ENCODE data around the gene TAGLN2. TPM values are rescaled to one million over a fixed set of nuclear protein-coding genes. Genes with fewer than 3 reads are reported as not detected.

TAGLN2 gene
- total RNA-seq (503 TPM), polyA plus RNA-seq (1,000 to 10,000 TPM in 2 of 4 donors, 100 to 1,000 TPM in 2; 723 to 1,055 (median 950) TPM)

DNA sequence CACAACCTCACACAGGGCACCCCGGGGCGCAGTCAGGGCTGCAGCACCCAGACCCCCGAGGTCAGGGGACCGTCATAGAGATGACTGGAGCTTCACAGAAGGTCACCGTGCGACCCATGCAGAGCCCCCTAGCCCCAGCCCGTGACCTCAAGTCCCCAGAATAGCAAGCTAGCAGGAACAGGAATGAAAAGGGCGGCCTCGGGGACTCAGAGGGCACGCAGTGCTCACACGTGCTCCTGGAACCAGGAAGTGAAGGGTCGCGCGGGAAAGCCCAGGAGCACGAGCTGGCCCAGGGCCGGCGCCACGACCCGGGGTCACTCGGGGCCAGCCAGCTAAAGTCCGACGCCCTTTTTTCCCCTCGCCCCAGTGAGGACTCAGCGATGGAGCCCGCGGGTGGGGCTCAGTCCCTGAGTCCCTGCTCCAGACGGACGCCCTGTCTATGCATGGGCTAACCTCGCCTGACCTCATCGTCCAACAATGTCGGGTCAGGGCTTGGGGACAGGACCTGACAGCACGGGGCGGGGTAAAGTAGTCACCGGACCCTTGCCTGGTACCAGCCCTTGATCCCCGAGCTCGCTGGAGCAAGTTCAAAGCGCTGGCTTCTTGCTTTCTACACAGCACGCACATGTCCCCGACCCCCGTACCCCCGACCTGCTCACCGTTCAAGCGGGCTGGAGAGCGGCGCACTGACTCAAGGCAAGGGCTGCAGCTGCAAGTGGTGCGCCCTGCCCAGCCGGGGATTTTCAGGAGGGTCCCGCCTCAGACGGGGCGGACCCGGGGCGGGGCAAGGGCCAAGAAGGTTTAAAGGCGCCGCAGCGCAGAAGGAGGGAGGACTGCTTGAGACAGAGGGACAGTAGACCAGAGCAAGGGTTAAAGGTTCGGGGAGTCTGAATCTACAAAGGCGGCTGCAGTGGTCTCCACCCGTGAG lies at the start of gene TAGLN2:
TAGLN2 (minus strand) TSS at position 717 of the 928 bp plus-strand sequence. CDS start 4,998 bp downstream, outside the sequence.
- H3K27ac ChIP-seq (ENCODE audit: insufficient read depth, low read length, poor library complexity, severe bottlenecking): peak within 1 kb of the TSS; percentile 98
- peak; percentile 70 to 76 for ATAC-seq (ENCODE audit: low read depth in 2 of 2)
- peaks cover 18% of the 10 kb centered on the region for H3K36me3 Mint-ChIP-seq
- DNase-seq: peak; percentile 83 to 93 (median 86)
- H3K9me3 ChIP-seq (ENCODE audit: control insufficient read depth in 2 of 2, low read length in 2 of 2): no peaks in the 10 kb centered on the region
- H3K36me3 ChIP-seq (ENCODE audit: control insufficient read depth, insufficient read depth, low read length): peaks cover 13% of the 10 kb centered on the region
- peak within 1 kb of the TSS; percentile 98 to 100 (median 99) for H3K27ac Mint-ChIP-seq
- peak within 1 kb of the TSS; percentile 92 to 100 (median 98) for H3K4me3 Mint-ChIP-seq
- H3K27me3 Mint-ChIP-seq: peaks cover 10% of the 10 kb centered on the region
- H3K9me3 Mint-ChIP-seq: peaks cover 0 to 6% (median 0%) of the 10 kb centered on the region in 7 donors
- H3K4me1 Mint-ChIP-seq: peaks cover 10 to 55% (median 37%) of the 10 kb centered on the region in 4 donors
- no peaks in the 10 kb centered on the region for H3K27me3 ChIP-seq (ENCODE audit: control insufficient read depth, insufficient read depth, low read length)
- peak within 1 kb of the TSS; percentile 94 for H3K4me3 ChIP-seq (ENCODE audit: low read depth, low read length)
- H3K4me1 ChIP-seq (ENCODE audit: control insufficient read depth, insufficient read depth, low read length, poor library complexity, severe bottlenecking): peaks cover 45% of the 10 kb centered on the region

DNA sequence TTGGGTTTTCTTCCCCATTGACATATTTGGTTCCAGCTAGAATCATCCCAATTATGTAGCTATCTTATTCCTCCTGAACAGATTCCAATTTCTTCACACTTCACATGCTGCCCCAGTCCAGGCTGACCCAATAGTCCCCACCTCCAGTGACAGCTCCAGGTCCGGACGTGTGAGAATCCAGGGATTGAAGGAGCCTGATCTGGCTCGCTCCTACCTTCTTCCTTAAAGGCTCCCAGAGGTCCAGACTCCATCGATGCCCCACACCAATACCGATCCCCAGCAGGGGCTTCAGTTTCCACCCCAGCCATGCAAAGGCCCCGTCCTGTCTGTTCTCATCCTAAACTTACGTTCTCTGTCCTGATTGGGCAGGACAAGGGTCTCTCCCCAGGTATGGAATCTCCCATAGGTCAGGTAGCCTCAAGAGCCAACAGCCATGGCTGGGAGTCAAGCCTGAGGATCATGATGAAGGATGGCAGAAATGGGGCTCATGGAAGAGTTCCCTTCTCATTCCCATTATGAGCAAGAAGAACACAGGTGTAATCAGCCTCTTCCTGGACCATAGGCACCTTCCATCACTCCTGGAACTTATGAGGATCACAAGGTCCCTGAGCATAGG lies 49.2 kb upstream of the TAGLN2 start:
- Histone ChIP-seq H3K9me3 (ENCODE audit: control insufficient read depth in 2 of 2, low read length in 2 of 2) (no peaks in the 10 kb centered on the region), H3K4me1 (ENCODE audit: control insufficient read depth, insufficient read depth, low read length, poor library complexity, severe bottlenecking) (no peaks in the 10 kb centered on the region), H3K4me3 (ENCODE audit: low read depth, low read length) (no peak overlapping the region), H3K36me3 (ENCODE audit: control insufficient read depth, insufficient read depth, low read length) (no peaks in the 10 kb centered on the region), H3K27me3 (ENCODE audit: control insufficient read depth, insufficient read depth, low read length) (peaks cover 19% of the 10 kb centered on the region), H3K27ac (ENCODE audit: insufficient read depth, low read length, poor library complexity, severe bottlenecking) (no peak overlapping the region)
- H3K27me3 Mint-ChIP-seq: peaks cover 24% of the 10 kb centered on the region
- H3K27ac Mint-ChIP-seq: no peak overlapping the region
- no peak for DNase-seq
- no peaks in the 10 kb centered on the region for H3K36me3 Mint-ChIP-seq
- H3K4me1 Mint-ChIP-seq: no peaks in the 10 kb centered on the region
- H3K9me3 Mint-ChIP-seq: no peaks in the 10 kb centered on the region
- no peak overlapping the region for H3K4me3 Mint-ChIP-seq
- no peak for ATAC-seq (ENCODE audit: low read depth in 2 of 2)

DNA sequence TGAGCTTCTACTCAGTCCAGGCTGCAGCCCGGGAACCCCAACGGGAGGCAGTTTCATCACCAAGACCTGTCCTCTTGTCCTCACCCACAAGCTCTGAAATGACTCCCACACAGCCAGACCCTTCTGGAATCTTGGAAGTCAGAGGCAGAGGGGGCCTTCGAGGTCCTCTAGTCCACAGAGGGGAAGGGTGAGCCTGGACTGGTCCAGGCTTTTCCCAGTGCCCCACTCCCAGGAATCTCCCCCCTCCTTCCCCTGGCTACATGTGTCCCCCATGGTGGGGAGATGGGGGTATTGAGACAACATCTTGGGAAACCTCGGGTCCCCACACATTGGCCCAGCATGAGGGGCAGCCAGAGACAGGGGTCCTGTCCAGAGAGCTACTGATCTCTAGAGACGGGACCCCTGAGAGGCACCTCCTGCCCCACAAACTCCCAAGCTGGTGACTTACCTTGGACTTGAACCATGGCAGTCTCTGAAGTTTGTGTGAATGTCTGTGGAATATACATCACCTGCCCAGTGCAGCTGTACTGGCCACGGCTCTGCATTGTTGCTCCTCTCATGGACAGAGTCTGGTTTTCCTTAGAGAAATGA lies 48.1 kb upstream of the TAGLN2 start:
- peaks cover 18% of the 10 kb centered on the region for H3K27me3 Mint-ChIP-seq
- DNase-seq (no peak), ATAC-seq (ENCODE audit: low read depth in 2 of 2) (no peak)
- no peaks in the 10 kb centered on the region for H3K9me3 ChIP-seq (ENCODE audit: control insufficient read depth in 2 of 2, low read length in 2 of 2)
- H3K36me3 ChIP-seq (ENCODE audit: control insufficient read depth, insufficient read depth, low read length): no peaks in the 10 kb centered on the region
- H3K4me1 Mint-ChIP-seq: no peaks in the 10 kb centered on the region
- no peak overlapping the region for H3K27ac Mint-ChIP-seq
- no peak overlapping the region for H3K4me3 ChIP-seq (ENCODE audit: low read depth, low read length)
- no peak overlapping the region for H3K27ac ChIP-seq (ENCODE audit: insufficient read depth, low read length, poor library complexity, severe bottlenecking)
- peaks cover 21% of the 10 kb centered on the region for H3K27me3 ChIP-seq (ENCODE audit: control insufficient read depth, insufficient read depth, low read length)
- no peak overlapping the region for H3K4me3 Mint-ChIP-seq
- no peaks in the 10 kb centered on the region for H3K36me3 Mint-ChIP-seq
- H3K4me1 ChIP-seq (ENCODE audit: control insufficient read depth, insufficient read depth, low read length, poor library complexity, severe bottlenecking): no peaks in the 10 kb centered on the region
- no peaks in the 10 kb centered on the region for H3K9me3 Mint-ChIP-seq

DNA sequence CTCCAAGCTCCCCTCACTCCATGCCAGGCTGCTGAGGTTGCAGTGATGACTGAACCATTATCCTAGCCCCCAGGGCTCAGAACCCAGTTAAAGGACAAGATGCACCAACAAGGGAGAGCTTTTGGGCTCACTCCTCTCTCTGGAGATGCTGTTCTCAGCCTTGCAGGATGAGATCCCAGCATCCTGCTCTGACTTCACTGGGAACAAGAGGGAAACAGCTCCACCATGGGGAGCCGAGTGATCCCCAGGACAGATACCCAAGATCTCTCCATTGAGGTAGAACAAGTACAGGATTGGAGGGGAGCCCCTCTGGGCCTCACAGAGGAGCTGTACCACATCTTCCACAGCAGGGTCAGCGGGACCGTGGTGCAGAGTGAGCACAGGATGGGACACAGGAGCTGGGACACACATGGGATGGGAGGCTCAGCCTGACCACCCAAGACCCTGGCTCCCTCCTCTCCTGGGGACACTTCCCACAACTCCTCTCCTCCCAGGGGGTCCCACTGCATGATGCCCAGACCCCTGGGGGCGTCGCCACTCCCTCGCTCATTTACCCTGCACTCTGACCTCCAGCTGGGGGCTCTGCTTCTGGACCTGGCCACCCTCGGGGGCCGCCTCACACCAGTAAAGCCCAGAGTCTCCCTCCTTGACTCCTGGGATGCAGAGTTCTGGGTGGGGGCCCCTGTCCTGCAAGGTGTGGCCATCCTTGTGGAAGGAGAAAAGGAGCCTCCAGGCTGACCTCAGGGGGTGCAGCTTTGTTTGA lies 47.3 kb upstream of the TAGLN2 start:
- no peak for DNase-seq
- Mint-ChIP-seq H3K9me3 (no peaks in the 10 kb centered on the region), H3K27me3 (peaks cover 17% of the 10 kb centered on the region), H3K36me3 (no peaks in the 10 kb centered on the region), H3K27ac (no peak overlapping the region), H3K4me3 (no peak overlapping the region), H3K4me1 (no peaks in the 10 kb centered on the region)
- no peaks in the 10 kb centered on the region for H3K4me1 ChIP-seq (ENCODE audit: control insufficient read depth, insufficient read depth, low read length, poor library complexity, severe bottlenecking)
- no peaks in the 10 kb centered on the region for H3K9me3 ChIP-seq (ENCODE audit: control insufficient read depth in 2 of 2, low read length in 2 of 2)
- H3K27ac ChIP-seq (ENCODE audit: insufficient read depth, low read length, poor library complexity, severe bottlenecking): no peak overlapping the region
- H3K4me3 ChIP-seq (ENCODE audit: low read depth, low read length): no peak overlapping the region
- H3K27me3 ChIP-seq (ENCODE audit: control insufficient read depth, insufficient read depth, low read length): peaks cover 25% of the 10 kb centered on the region
- no peaks in the 10 kb centered on the region for H3K36me3 ChIP-seq (ENCODE audit: control insufficient read depth, insufficient read depth, low read length)
- ATAC-seq (ENCODE audit: low read depth in 2 of 2): no peak

DNA sequence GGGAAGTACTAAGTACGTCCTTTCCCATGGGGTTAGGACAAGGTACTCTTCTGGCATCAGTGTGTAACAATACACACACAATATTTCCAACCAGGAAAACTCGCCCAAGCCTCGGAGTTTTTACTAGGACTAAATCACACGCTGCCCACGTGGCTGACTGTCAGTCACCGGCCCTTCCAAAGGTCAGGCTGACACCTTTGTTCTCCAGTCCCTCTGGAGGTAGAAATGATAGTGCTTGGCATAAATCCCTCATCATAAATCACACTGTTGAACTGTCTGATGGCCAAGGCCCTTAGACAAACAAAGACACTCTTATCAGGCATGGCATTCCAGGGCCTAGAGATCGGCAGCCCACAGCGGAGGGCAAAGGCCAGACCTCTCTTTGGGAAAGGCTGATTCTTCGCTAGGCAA lies 45.6 kb upstream of the TAGLN2 start:
- Histone ChIP-seq H3K9me3 (ENCODE audit: control insufficient read depth in 2 of 2, low read length in 2 of 2) (no peaks in the 10 kb centered on the region), H3K27ac (ENCODE audit: insufficient read depth, low read length, poor library complexity, severe bottlenecking) (no peak overlapping the region), H3K4me1 (ENCODE audit: control insufficient read depth, insufficient read depth, low read length, poor library complexity, severe bottlenecking) (no peaks in the 10 kb centered on the region), H3K4me3 (ENCODE audit: low read depth, low read length) (no peak overlapping the region), H3K27me3 (ENCODE audit: control insufficient read depth, insufficient read depth, low read length) (peaks cover 22% of the 10 kb centered on the region), H3K36me3 (ENCODE audit: control insufficient read depth, insufficient read depth, low read length) (no peaks in the 10 kb centered on the region)
- peaks cover 21% of the 10 kb centered on the region for H3K27me3 Mint-ChIP-seq
- H3K4me3 Mint-ChIP-seq: no peak overlapping the region
- H3K9me3 Mint-ChIP-seq: no peaks in the 10 kb centered on the region
- ATAC-seq (ENCODE audit: low read depth in 2 of 2) (no peak), DNase-seq (no peak)
- no peak overlapping the region for H3K27ac Mint-ChIP-seq
- H3K36me3 Mint-ChIP-seq: no peaks in the 10 kb centered on the region
- no peaks in the 10 kb centered on the region for H3K4me1 Mint-ChIP-seq

DNA sequence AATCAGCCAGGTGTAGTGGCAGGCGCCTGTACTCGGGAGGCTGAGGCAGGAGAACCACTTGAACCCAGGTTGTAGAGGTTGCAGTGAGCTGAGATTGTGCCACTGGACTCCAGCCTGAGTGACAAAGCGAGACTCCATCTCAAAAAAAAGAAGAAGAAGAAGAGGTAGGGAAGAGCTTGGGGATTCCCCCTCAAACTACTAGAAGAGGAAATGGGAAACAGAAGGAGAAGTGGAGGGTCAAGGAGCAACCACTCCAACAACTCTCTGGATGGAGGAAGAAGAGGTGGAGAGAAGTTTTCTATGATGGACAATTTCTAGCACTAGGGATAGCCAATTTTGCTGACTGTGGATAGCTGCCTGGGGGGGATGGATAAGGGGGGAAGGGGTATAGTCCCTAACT lies 43.6 kb upstream of the TAGLN2 start:
- DNase-seq: no peak
- peaks cover 31% of the 10 kb centered on the region for H3K27me3 Mint-ChIP-seq

DNA sequence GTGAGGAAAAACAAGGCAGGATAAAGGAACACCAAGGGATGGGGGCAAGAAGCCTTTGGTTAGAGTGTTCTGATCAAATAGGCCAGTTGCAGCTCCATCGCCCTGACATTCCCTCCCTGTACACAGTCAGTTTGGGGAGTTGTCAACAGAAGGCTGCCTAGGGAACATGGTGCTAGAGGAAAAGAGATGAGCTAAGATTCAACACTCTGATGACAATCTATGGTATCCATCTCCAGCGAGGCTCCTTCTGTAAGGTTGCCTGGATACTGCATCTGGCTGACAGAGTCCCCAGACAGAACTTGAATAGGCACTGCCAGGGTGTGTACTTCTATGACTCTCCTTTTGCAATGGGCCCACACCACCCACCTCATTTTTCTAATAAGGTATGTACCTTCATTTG lies 40.0 kb upstream of the TAGLN2 start:
- Histone ChIP-seq H3K27ac (ENCODE audit: insufficient read depth, low read length, poor library complexity, severe bottlenecking) (no peak overlapping the region), H3K36me3 (ENCODE audit: control insufficient read depth, insufficient read depth, low read length) (no peaks in the 10 kb centered on the region), H3K27me3 (ENCODE audit: control insufficient read depth, insufficient read depth, low read length) (peaks cover 12% of the 10 kb centered on the region), H3K4me1 (ENCODE audit: control insufficient read depth, insufficient read depth, low read length, poor library complexity, severe bottlenecking) (no peaks in the 10 kb centered on the region), H3K9me3 (ENCODE audit: control insufficient read depth in 2 of 2, low read length in 2 of 2) (no peaks in the 10 kb centered on the region), H3K4me3 (ENCODE audit: low read depth, low read length) (no peak overlapping the region)
- peaks cover 36% of the 10 kb centered on the region for H3K27me3 Mint-ChIP-seq
- peaks cover 0 to 2% (median 0%) of the 10 kb centered on the region in 7 donors for H3K9me3 Mint-ChIP-seq
- H3K4me3 Mint-ChIP-seq: no peak overlapping the region
- DNase-seq (no peak), ATAC-seq (ENCODE audit: low read depth in 2 of 2) (no peak)
- H3K27ac Mint-ChIP-seq: no peak overlapping the region
- no peaks in the 10 kb centered on the region for H3K4me1 Mint-ChIP-seq
- no peaks in the 10 kb centered on the region for H3K36me3 Mint-ChIP-seq

More for the DNA sequence above, 43.6 kb upstream of the TAGLN2 start:
- Histone ChIP-seq H3K4me1 (ENCODE audit: control insufficient read depth, insufficient read depth, low read length, poor library complexity, severe bottlenecking) (no peaks in the 10 kb centered on the region), H3K27me3 (ENCODE audit: control insufficient read depth, insufficient read depth, low read length) (peaks cover 15% of the 10 kb centered on the region), H3K36me3 (ENCODE audit: control insufficient read depth, insufficient read depth, low read length) (no peaks in the 10 kb centered on the region), H3K9me3 (ENCODE audit: control insufficient read depth in 2 of 2, low read length in 2 of 2) (no peaks in the 10 kb centered on the region), H3K27ac (ENCODE audit: insufficient read depth, low read length, poor library complexity, severe bottlenecking) (no peak overlapping the region), H3K4me3 (ENCODE audit: low read depth, low read length) (no peak overlapping the region)
- Mint-ChIP-seq H3K4me3 (no peak overlapping the region), H3K36me3 (no peaks in the 10 kb centered on the region), H3K9me3 (no peaks in the 10 kb centered on the region), H3K4me1 (no peaks in the 10 kb centered on the region), H3K27ac (no peak overlapping the region)
- no peak for ATAC-seq (ENCODE audit: low read depth in 2 of 2)
